IPS-18a (cell line): ENCODE results near the gene MAP3K2.

Experiments used
- H3K27ac ChIP-seq: one replicate; pipeline ENCODE4 v1.5.1; 2013; ENCODE audit warnings: low read length
- H3K27me3 ChIP-seq: one replicate; pipeline ENCODE4 v1.6.1; 2013; ENCODE audit warnings: mild to moderate bottlenecking, low read length; ENCODE audit not compliant: control insufficient read depth, insufficient read depth
- H3K36me3 ChIP-seq: one replicate; pipeline ENCODE4 v1.6.1; 2013; ENCODE audit warnings: low read depth, low read length; ENCODE audit not compliant: control insufficient read depth
- H3K4me1 ChIP-seq: one replicate; pipeline ENCODE4 v1.6.1; 2013; ENCODE audit warnings: low read depth, low read length; ENCODE audit not compliant: control insufficient read depth
- H3K4me3 ChIP-seq: one replicate; pipeline ENCODE4 v1.5.1; 2013; ENCODE audit warnings: low read length
- H3K9ac ChIP-seq: one replicate; pipeline ENCODE4 v1.6.1; 2013; ENCODE audit warnings: mild to moderate bottlenecking, low read length, moderate library complexity
- H3K9me3 ChIP-seq: one replicate; pipeline ENCODE4 v1.6.1; 2013; ENCODE audit warnings: low read depth, low read length; ENCODE audit not compliant: control insufficient read depth

MAP3K2 gene

DNA sequence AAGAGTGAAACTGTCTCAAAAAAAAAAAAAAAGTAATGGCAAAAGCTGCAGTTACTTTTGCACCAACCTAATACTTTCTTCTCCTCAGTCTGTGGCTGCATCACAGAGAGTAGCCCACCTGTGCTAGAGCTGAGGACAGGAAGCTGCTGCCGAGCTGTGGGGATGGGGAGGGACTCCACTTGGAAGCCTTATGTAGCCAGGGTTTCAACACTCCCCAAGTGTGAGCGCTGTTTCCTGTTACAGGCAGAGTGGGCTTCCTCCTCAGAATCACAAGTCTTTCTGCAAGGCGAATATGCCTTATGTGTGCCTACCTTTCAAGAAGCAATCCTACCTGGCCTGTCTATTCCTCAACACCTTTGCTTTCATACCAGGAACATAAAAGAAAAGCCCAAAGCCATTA, 131.4 kb downstream of the MAP3K2 start:
- Histone ChIP-seq H3K36me3 (peaks cover 48% of the 10 kb centered on the region), H3K27ac (no peak overlapping the region), H3K4me3 (no peak overlapping the region), H3K4me1 (no peaks in the 10 kb centered on the region), H3K9ac (no peak overlapping the region), H3K27me3 (no peaks in the 10 kb centered on the region), H3K9me3 (no peaks in the 10 kb centered on the region)

DNA sequence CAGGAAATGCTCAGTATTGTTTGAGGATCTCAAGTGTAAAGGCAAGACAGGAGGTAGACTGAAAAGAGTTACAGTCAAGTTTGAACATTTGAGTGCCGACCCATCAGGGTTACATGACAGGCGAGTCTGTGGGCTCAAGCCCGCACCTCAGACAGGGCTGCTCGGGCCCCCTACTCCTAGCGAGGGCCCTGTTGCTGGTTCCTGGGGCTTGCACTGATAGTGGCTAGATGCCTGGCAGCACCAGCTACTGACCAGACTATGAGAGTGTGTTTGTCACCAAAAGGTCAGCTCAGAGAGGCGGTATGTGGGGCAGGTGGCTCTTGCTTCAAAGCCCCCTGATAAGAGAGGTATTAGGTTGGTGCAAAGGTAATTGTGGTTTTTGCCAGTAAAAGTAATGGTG, 132.1 kb downstream of the MAP3K2 start:
- Histone ChIP-seq H3K4me3 (no peak overlapping the region), H3K27me3 (no peaks in the 10 kb centered on the region), H3K4me1 (no peaks in the 10 kb centered on the region), H3K9ac (no peak overlapping the region), H3K36me3 (peaks cover 41% of the 10 kb centered on the region), H3K9me3 (no peaks in the 10 kb centered on the region), H3K27ac (no peak overlapping the region)

DNA sequence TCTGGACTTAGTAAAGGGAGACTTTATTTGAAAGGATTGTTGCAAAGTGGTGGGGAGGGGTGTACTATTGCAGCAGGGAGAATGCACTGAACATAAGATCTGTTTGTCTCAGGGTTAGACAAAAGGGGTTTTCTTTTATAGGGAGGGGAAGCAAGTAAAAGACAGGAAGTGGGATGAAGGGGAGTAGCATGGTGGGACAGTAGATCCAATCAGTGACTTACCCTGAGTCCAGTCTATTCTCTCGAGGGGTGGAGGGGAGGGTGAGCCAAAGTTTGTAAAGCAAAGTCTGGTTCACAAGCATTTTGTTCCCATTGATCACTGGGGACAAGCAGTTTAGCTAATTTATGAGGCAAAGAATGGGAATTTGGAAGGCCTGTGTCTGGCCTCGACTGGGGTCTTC, 132.6 kb downstream of the MAP3K2 start:
- no peak overlapping the region for H3K27ac ChIP-seq
- H3K4me3 ChIP-seq: no peak overlapping the region
- no peak overlapping the region for H3K9ac ChIP-seq
- H3K27me3 ChIP-seq: no peaks in the 10 kb centered on the region
- H3K9me3 ChIP-seq: no peaks in the 10 kb centered on the region
- H3K36me3 ChIP-seq: peaks cover 35% of the 10 kb centered on the region
- no peaks in the 10 kb centered on the region for H3K4me1 ChIP-seq

- Histone ChIP-seq H3K4me1 (no peaks in the 10 kb centered on the region), H3K9ac (no peak overlapping the region), H3K4me3 (no peak overlapping the region), H3K9me3 (no peaks in the 10 kb centered on the region), H3K27me3 (no peaks in the 10 kb centered on the region), H3K27ac (no peak overlapping the region), H3K36me3 (peaks cover 29% of the 10 kb centered on the region)
Observed at GRCh38 chr2:127254386-127254981, 133.3 kb downstream of the MAP3K2 start.
